GM10248 (cell line): Measurements from ENCODE around the gene KIR3DL3.
"Not testable (repeated sequence)": the region's sequence is repeated elsewhere in the genome, so short reads cannot be mapped to it uniquely, and the experiment has no call there.

Experiments used
- CTCF ChIA-PET: fragments of 300-600 bp; sonication (Branson Sonifier 250); formaldehyde crosslinking; extraction: SDS; loops from one replicate; lab custom pipeline; 2021; ENCODE audit warnings: antibody characterized with exemption; lab: Yijun Ruan, JAX
- POLR2A ChIA-PET: fragments of 350-650 bp; sonication (Branson Sonifier 250); formaldehyde crosslinking; extraction: SDS; loops from one replicate; lab custom pipeline; 2020; ENCODE audit warnings: antibody characterized with exemption; lab: Yijun Ruan, JAX
- DNase-seq: peaks from one replicate; pipeline ENCODE4 v3.0.0; 2012; ENCODE audit errors: extremely low spot score
- TF ChIP-seq, protein P1 (sequence below): IDR thresholded peaks from 2 replicates; pipeline ENCODE4 v1.5.1; 2012; ENCODE audit warnings: mild to moderate bottlenecking, low read depth; ENCODE audit errors: extremely low read depth, missing control alignments, control extremely low read depth

Gene KIR3DL3

DNA sequence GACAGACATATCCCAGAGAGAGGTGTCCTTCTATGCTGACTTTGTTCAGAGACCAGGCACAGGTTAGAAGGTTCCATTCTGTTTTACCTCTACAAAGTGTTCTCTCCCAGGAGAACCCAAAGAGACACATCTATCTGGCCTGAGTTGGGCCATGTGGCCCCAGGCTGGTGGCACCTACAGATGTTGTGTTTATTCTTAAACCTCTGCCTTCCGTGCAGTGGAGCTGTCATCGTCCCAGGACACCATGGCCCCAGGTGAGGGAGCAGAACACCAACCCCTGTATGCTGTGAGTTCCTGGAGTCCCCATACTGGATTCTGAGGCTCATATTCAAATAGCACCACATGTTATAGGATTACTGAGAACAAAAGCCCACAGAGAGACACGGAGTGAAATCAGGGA is 3.9 kb downstream of the KIR3DL3 start:
- TF ChIP-seq, protein P1, sequence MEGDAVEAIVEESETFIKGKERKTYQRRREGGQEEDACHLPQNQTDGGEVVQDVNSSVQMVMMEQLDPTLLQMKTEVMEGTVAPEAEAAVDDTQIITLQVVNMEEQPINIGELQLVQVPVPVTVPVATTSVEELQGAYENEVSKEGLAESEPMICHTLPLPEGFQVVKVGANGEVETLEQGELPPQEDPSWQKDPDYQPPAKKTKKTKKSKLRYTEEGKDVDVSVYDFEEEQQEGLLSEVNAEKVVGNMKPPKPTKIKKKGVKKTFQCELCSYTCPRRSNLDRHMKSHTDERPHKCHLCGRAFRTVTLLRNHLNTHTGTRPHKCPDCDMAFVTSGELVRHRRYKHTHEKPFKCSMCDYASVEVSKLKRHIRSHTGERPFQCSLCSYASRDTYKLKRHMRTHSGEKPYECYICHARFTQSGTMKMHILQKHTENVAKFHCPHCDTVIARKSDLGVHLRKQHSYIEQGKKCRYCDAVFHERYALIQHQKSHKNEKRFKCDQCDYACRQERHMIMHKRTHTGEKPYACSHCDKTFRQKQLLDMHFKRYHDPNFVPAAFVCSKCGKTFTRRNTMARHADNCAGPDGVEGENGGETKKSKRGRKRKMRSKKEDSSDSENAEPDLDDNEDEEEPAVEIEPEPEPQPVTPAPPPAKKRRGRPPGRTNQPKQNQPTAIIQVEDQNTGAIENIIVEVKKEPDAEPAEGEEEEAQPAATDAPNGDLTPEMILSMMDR: no peak
- CTCF ChIA-PET: no interaction called here
- POLR2A ChIA-PET: no interaction called here
- no peak for DNase-seq

DNA sequence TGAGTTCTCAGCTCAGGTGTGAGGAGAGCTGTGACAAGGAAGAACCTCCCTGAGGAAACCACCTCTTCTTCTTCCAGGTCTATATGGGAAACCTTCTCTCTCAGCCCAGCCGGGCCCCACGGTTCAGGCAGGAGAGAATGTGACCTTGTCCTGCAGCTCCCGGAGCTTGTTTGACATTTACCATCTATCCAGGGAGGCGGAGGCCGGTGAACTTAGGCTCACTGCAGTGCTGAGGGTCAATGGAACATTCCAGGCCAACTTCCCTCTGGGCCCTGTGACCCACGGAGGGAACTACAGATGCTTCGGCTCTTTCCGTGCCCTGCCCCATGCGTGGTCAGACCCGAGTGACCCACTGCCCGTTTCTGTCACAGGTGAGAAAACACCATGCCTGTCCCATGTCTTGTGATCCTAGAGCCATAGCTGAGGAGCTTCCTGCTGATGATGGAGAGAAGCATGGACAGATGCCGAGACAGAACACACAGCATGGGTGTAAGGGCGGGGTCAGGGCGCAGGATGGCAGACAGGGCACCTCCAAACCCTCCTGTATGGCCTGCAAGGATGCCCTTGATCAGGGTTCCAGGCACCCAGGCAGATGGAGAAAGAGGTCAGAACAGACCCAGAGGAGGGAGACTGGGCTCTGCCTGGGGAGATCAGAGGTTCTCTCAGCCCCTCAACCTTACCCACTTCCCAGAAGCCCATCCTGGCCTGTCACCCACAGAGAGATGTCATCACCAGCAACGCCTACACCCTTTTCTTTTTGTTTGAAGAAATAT is 5.4 kb downstream of the KIR3DL3 start:
- CTCF ChIA-PET: no interaction called here
- no peak for DNase-seq
- TF ChIP-seq, protein P1: no peak
- POLR2A ChIA-PET: no interaction called here

DNA sequence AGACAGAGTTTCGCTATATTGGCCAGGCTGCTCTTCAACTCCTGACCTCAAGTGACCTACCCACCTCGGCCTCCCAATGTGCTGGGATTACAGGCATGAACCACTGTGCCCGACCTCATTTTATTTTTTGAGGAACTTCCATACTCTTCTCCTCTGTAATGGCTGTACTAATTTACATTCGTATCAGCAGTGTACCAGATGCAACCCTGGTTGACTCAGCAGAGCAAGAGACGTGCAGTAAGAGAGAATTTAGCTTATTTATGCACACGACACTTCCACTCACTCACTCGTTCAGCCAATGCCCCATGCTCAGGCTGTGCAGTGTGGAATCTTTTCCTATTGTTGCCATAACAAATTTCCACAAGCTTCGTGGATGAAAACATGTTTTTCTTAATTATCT is 6.9 kb downstream of the KIR3DL3 start:
- ChIA-PET POLR2A (no interaction called here), CTCF (no interaction called here)
- TF ChIP-seq, protein P1: no peak
- no peak for DNase-seq

DNA sequence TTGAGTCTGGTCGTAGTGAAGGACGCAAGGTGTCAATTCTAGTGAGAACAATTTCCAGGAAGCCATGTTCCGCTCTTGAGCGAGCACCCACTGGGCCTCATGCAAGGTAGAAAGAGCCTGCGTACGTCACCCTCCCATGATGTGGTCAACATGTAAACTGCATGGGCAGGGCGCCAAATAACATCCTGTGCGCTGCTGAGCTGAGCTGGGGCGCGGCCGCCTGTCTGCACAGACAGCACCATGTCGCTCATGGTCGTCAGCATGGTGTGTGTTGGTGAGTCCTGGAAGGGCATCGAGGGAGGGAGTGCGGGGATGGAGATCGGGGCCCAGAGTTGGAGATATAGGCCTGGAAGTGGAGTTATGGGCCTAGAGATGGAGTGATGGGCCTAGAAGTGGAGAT is 14.1 kb downstream of the KIR3DL3 start, which contains the start of gene KIR2DL3:
KIR2DL3 (plus strand) TSS at position 208 of the 400 bp plus-strand sequence; CDS start at position 241, 33 bp downstream.
- DNase-seq, CTCF ChIA-PET: not testable (repeated sequence)
- POLR2A ChIA-PET: interaction anchor here (0.7 kb wide), 1 partner anchor 98 kb away, joined by 3 read pairs; no protein-coding TSS in a partner anchor

DNA sequence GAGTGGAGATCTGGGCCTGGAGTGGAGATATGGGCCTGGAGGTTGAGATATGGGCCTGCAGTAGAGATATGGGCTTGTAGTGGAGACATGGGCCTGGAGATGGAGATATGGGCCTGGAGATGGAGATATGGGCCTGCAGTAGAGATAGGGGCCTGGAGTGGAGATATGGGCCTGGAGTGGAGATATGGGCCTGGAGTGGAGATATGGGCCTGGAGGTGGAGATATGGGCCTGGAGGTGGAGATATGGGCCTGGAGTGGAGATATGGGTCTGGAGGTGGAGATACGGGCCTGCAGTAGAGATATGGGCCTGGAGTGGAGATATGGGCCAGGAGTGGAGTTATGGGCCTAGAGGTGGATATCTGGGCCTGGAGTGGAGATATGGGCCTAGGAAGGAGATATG is 14.5 kb downstream of the KIR3DL3 start:
- ChIA-PET CTCF (no interaction called here), POLR2A (no interaction called here)
- no peak for DNase-seq
- TF ChIP-seq, protein P1: no peak

DNA sequence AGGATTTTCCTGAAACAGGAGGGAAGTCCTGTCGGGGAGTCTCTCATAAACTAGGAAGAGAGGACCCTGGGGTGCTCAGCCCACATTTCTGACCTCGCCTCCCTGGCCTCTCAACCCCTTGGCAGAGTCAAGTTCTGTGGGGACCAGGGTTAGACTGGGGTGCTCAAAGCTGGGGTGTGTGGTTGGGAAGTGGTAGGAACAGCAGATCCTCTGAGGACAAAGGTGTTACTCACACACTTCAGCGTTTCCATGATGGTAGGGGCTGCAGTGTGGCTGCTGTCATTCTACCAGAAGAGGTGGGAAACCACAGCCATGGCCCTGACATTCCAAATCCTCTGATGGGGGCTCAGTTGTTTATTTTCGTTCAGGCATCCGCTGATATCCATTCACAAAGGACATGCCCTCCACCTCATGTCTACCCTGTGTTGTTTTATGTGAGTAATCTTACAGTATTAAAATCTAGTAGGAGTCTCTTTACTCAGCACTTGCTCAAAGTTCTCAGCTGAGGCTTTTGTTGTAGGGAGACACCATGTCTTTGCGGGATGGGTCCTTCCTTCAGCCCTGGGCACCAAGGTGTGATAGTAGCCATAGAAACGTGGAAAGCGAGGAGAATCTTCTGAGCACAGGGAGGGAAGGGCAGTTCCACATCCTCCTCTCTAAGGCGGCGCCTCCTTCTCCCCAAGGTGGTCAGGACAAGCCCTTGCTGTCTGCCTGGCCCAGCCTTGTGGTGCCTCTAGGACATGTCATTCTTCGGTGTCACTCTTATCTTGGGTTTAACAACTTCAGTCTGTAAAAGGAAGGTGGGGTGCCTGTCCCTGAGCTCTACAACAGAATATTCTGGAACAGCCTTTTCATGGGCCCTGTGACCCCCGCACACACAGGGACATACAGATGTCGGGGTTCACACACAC is 15.6 kb downstream of the KIR3DL3 start:
- DNase-seq: no peak
- CTCF ChIA-PET: no interaction called here
- TF ChIP-seq, protein P1: no peak
- POLR2A ChIA-PET: no interaction called here

DNA sequence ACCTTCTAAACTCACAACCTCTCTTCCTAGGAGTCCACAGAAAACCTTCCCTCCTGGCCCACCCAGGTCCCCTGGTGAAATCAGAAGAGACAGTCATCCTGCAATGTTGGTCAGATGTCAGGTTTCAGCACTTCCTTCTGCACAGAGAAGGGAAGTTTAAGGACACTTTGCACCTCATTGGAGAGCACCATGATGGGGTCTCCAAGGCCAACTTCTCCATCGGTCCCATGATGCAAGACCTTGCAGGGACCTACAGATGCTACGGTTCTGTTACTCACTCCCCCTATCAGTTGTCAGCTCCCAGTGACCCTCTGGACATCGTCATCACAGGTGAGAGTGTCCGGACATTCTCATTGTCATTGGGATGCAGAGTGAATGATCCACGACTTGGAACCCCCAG is 17.7 kb downstream of the KIR3DL3 start:
- DNase-seq, POLR2A ChIA-PET, CTCF ChIA-PET: not testable (repeated sequence)

DNA sequence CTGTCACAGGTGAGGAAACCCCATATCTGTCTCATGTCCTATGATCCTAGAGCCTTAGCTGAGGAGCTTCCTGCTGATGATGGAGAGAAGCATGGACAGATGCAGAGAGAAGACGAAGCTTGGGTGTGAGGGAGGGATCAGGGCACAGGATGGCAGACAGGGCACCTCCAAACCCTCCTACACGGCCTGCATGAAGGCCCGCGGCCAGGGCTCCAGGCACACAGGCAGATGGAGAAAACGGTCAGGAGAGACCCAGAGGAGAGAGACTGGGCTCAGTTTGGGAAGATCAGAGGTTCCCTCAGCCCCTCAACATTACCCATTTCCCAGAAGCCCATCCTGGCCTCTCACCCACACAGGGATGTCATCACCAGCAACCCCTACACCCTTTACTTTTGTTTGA is 19.8 kb downstream of the KIR3DL3 start:
- DNase-seq, CTCF ChIA-PET, POLR2A ChIA-PET: not testable (repeated sequence)

DNA sequence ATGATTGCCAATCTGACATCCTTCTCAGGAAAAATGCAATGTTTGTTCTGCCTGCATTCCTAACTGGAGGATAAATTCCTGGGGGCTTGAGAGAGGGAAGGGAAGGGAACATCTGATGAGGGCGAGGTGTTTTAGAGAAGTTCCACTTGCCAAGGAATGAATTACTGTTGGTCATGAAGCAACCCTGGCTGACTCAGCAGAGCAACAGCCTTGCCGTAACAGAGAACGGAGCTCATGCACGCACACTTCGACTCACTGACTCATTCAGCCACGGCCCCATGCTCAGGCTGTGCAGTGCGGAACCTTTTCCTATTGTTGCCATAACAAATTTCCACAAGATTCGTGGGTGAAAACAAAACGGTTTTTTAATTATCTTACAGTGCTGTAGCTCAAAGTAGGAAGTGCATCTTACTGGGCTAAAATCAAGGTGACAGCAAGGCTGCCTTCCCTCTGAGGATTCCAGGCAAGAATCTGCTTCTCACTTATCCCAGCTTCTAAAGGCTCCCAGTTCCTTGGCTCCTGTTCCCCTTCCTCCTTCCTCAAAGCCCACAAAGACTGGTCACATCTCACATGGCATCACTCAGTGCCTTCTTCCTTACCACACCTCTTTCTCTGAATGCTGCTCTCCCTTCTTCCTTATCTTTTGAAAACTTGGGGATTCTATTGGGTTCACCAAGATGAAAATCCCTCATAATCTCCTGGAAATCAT is 23.5 kb downstream of the KIR3DL3 start:
- DNase-seq, POLR2A ChIA-PET, CTCF ChIA-PET: not testable (repeated sequence)

DNA sequence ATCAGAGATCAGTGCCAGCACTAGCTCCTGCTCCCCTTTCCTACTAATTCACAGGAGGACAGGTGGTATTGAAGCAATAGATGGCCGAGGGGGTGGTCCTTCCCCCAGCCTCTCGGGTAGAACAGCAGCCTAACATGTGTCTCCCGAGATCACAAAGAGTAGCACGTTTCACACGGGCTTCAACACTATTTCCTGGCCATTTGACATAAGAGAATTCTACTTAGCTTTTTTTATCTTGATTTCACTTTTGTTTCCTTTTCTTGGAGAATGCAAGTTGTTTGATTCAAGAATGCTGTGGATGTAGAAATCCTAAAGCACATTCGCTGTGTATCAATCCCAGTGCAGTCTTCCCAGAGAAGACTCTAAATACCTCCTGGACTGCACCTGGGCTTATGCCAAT is 26.0 kb downstream of the KIR3DL3 start:
- DNase-seq, POLR2A ChIA-PET, CTCF ChIA-PET: not testable (repeated sequence)
